Large intestine (tissue), 3 donors: ENCODE data around the gene MCM3AP. TPM values are rescaled to one million over a fixed set of nuclear protein-coding genes. Genes with fewer than 3 reads are reported as not detected.
"Not testable (repeated sequence)": the region's sequence is repeated elsewhere in the genome, so short reads cannot be mapped to it uniquely, and the experiment has no call there.

Source experiments
- DNase-seq, 2 donors: peaks; one replicate each; pipeline versions ENCODE4 v3.0.0 to v3.0.0-alpha.2; 2013
- H3K27ac ChIP-seq: one replicate; pipeline ENCODE4 v1.5.1; 2013; ENCODE audit warnings: low read length
- H3K27me3 ChIP-seq: 2 replicates; pipeline ENCODE4 v1.6.1; 2013; ENCODE audit warnings: low read length; ENCODE audit not compliant: control insufficient read depth, insufficient read depth
- H3K36me3 ChIP-seq: 2 replicates; pipeline ENCODE4 v1.6.1; 2013; ENCODE audit warnings: low read length; ENCODE audit not compliant: control insufficient read depth, insufficient read depth
- H3K4me1 ChIP-seq: one replicate; pipeline ENCODE4 v1.6.1; 2013; ENCODE audit warnings: low read length; ENCODE audit not compliant: control insufficient read depth, insufficient read depth
- H3K4me3 ChIP-seq: one replicate; pipeline ENCODE4 v1.5.1; 2013; ENCODE audit warnings: low read length
- H3K9me3 ChIP-seq: one replicate; pipeline ENCODE4 v1.6.1; 2013; ENCODE audit warnings: mild to moderate bottlenecking, low read depth, low read length, moderate library complexity; ENCODE audit not compliant: control insufficient read depth
- WGBS: methylation state at CpG from one replicate; pipeline ENCODE4 v1.1.5; 2013; ENCODE audit warnings: low lambda C conversion rate; ENCODE audit not compliant: insufficient coverage; 5-methylcytosine and 5-hydroxymethylcytosine counted together
- polyA plus RNA-seq: library from polyadenylated mRNA; unstranded; fragments of 120-200 nt; gene quantifications from one replicate; pipeline ENCODE4 v1.2.1, GENCODE V29; 2013

MCM3AP gene
- polyA plus RNA-seq, 1 donor, result 77.5 TPM

- H3K4me3 ChIP-seq, result no peak overlapping the region
- H3K9me3 ChIP-seq, result no peaks in the 10 kb centered on the region
- no peaks in the 10 kb centered on the region for H3K27me3 ChIP-seq
- WGBS, result 93% methylated on average over 2 of the region's 5 CpGs
- peaks cover 19% of the 10 kb centered on the region for H3K36me3 ChIP-seq
- H3K27ac ChIP-seq, result no peak overlapping the region
- H3K4me1 ChIP-seq, result peaks cover 5% of the 10 kb centered on the region
- no peak for DNase-seq
Measured at GRCh38 chr21:46312949-46313348, 27.5 kb upstream of the MCM3AP start.

- no peak overlapping the region for H3K4me3 ChIP-seq
- DNase-seq, result no peak
- H3K36me3 ChIP-seq, result peaks cover 19% of the 10 kb centered on the region
- no peaks in the 10 kb centered on the region for H3K27me3 ChIP-seq
- no peaks in the 10 kb centered on the region for H3K4me1 ChIP-seq
- H3K27ac ChIP-seq, result no peak overlapping the region
- H3K9me3 ChIP-seq, result no peaks in the 10 kb centered on the region
Measured at GRCh38 chr21:46311568-46311967, 26.2 kb upstream of the MCM3AP start.

DNA sequence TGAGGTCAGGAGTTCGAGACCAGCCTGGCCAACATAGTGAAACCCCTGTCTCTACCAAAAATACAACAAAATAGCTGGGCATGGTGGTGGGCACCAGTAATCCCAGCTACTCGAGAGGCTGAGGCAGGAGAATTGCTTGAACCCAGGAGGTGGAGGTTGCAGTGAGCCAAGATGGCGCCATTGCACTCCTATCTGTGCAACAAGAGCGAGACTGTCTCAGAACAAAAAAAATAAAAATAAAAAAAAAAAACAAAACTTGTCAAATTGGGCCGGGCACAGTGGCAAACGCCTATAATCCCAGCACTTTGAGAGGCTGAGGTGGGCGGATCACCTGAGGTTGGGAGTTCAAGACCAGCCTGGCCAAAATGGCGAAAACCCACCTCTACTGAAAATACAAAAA is 24.8 kb upstream of the MCM3AP start:
- not testable (repeated sequence) for H3K4me3 ChIP-seq, DNase-seq, H3K27ac ChIP-seq, H3K27me3 ChIP-seq, H3K9me3 ChIP-seq, H3K4me1 ChIP-seq
- no CpG with 5 or more reads among the region's 8 CpGs for WGBS
- H3K36me3 ChIP-seq, result peaks cover 14% of the 10 kb centered on the region

GRCh38 chr21:46308431-46308830 is 23.0 kb upstream of the MCM3AP start:
- no peak overlapping the region for H3K27ac ChIP-seq
- no peaks in the 10 kb centered on the region for H3K27me3 ChIP-seq
- H3K4me1 ChIP-seq, result no peaks in the 10 kb centered on the region
- H3K4me3 ChIP-seq, result no peak overlapping the region
- WGBS, result no CpG with 5 or more reads among the region's 2 CpGs
- peaks cover 13% of the 10 kb centered on the region for H3K36me3 ChIP-seq
- no peak for DNase-seq
- H3K9me3 ChIP-seq, result no peaks in the 10 kb centered on the region

DNA sequence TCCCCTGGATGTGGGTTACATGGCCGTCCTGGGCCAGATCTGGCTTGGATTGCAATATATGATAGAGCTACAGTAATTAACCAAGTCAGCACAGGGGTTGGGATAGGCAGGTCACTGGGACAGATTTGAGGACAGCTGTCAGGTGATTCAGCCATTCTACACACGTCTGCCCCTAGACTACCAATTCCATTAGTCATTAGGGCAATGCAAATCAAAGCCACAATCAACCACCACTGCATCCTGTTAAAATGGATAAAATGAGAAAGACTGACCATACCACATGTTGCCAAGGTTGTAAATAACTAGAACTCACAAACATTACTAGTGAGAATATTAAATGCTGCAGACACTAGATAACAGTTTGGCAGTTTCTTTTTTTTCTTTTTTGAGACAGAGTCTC is 22.2 kb upstream of the MCM3AP start:
- H3K27me3 ChIP-seq, result no peaks in the 10 kb centered on the region
- WGBS, result no CpG with 5 or more reads among the region's 2 CpGs

GRCh38 chr21:46304955-46305354 is 19.5 kb upstream of the MCM3AP start:
- Histone ChIP-seq H3K27ac (no peak overlapping the region), H3K36me3 (peaks cover 16% of the 10 kb centered on the region), H3K4me1 (no peaks in the 10 kb centered on the region), H3K4me3 (no peak overlapping the region), H3K9me3 (no peaks in the 10 kb centered on the region), H3K27me3 (no peaks in the 10 kb centered on the region)
- DNase-seq, result peak; percentile 38 to 75
- WGBS, result 40% methylated on average over 1 of the region's 11 CpGs

More for the DNA sequence above, 22.2 kb upstream of the MCM3AP start:
- no peak for DNase-seq
- H3K36me3 ChIP-seq, result peaks cover 13% of the 10 kb centered on the region
- H3K9me3 ChIP-seq, result no peaks in the 10 kb centered on the region
- H3K4me3 ChIP-seq, result no peak overlapping the region
- no peaks in the 10 kb centered on the region for H3K4me1 ChIP-seq
- H3K27ac ChIP-seq, result no peak overlapping the region

GRCh38 chr21:46304437-46304836 is 19.0 kb upstream of the MCM3AP start:
- Histone ChIP-seq H3K36me3 (peaks cover 17% of the 10 kb centered on the region), H3K4me3 (no peak overlapping the region), H3K4me1 (no peaks in the 10 kb centered on the region), H3K27ac (no peak overlapping the region), H3K9me3 (no peaks in the 10 kb centered on the region), H3K27me3 (no peaks in the 10 kb centered on the region)
- no peak for DNase-seq
- WGBS, result no CpG with 5 or more reads among the region's 5 CpGs

- WGBS, result no CpG with 5 or more reads among the region's 14 CpGs
- no peak overlapping the region for H3K4me3 ChIP-seq
- no peak overlapping the region for H3K27ac ChIP-seq
- H3K27me3 ChIP-seq, result peaks cover 7% of the 10 kb centered on the region
- H3K36me3 ChIP-seq, result peaks cover 19% of the 10 kb centered on the region
- H3K9me3 ChIP-seq, result peaks cover 8% of the 10 kb centered on the region
- H3K4me1 ChIP-seq, result peaks cover 7% of the 10 kb centered on the region
- DNase-seq, result no peak
Measured at GRCh38 chr21:46301759-46302158, 16.3 kb upstream of the MCM3AP start.

DNA sequence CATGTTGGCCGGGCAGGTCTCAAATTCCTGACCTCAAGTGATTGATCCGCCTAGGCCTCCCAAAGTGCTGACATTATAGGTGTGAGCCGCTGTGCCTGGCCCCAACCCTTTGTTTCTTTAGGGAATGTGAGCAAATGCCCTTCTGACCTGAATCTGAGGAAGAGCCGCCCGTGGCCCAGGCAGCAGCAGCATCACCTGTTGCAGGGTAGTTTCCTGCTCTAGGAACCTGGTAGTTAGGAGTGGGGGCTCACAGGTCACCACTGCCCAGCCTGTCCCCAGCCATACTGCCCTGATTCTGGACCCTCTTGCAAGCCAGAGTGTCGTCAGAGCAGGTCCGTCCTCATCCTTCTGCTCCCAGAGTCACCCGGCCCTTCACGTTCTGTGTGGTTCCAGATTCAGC is 13.8 kb upstream of the MCM3AP start:
- Histone ChIP-seq H3K36me3 (peaks cover 11% of the 10 kb centered on the region), H3K27me3 (peaks cover 7% of the 10 kb centered on the region), H3K27ac (no peak overlapping the region), H3K9me3 (peaks cover 8% of the 10 kb centered on the region), H3K4me3 (no peak overlapping the region), H3K4me1 (peaks cover 7% of the 10 kb centered on the region)
- 90% methylated on average over 2 of the region's 9 CpGs for WGBS
- DNase-seq, result no peak

GRCh38 chr21:46297338-46298271 is 12.2 kb upstream of the MCM3AP start:
- WGBS, result no CpG with 5 or more reads among the region's 84 CpGs
- peak in 1 of 2 donors; percentile 60 for DNase-seq
- H3K36me3 ChIP-seq, result peaks cover 11% of the 10 kb centered on the region
- peak overlapping the region; percentile 31 for H3K4me3 ChIP-seq
- H3K27me3 ChIP-seq, result peaks cover 7% of the 10 kb centered on the region
- H3K27ac ChIP-seq, result no peak overlapping the region
- H3K4me1 ChIP-seq, result peaks cover 7% of the 10 kb centered on the region
- H3K9me3 ChIP-seq, result peaks cover 8% of the 10 kb centered on the region
